Bronchial epithelial cell (primary cell): ENCODE measurements around the gene MATN1. TPM values are rescaled to one million over a fixed set of nuclear protein-coding genes. Genes with fewer than 3 reads are reported as not detected.
A peak's percentile ranks its signal among the peaks of the same experiment; 100 is the strongest.

Source experiments
- DNase-seq: peaks from one replicate; pipeline ENCODE4 v3.0.0-alpha.2; 2010; ENCODE audit warnings: low read depth
- FAIRE-seq: peaks from 2 replicates; lab custom pipeline; 2011; peaks lifted over from hg19 to GRCh38; lab: Jason Lieb, UNC
- H3K27me3 ChIP-seq: 2 replicates; pipeline ENCODE4 v1.5.1; 2011; ENCODE audit warnings: low read length; ENCODE audit not compliant: control insufficient read depth, insufficient read depth
- H3K36me3 ChIP-seq: 2 replicates; pipeline ENCODE4 v1.5.1; 2011; ENCODE audit warnings: low read length; ENCODE audit not compliant: control insufficient read depth, insufficient read depth
- H3K4me3 ChIP-seq: 2 replicates; pipeline ENCODE4 v1.5.1; 2011; ENCODE audit warnings: mild to moderate bottlenecking, low read depth, low read length, control low read depth
- total RNA-seq: library from RNA; depleted of rRNA; stranded (reverse); fragments of >200 nt; gene quantifications from 2 replicates; pipeline ENCODE4 v1.2.1, GENCODE V29; 2014
- TF ChIP-seq, protein P1 (sequence below): IDR thresholded peaks from 2 replicates; pipeline ENCODE4 v1.5.1; 2011; ENCODE audit warnings: mild to moderate bottlenecking, moderate library complexity, low read length, control low read depth, inconsistent platforms; ENCODE audit not compliant: insufficient read depth, severe bottlenecking

Gene MATN1
- total RNA-seq, 1 donor from 2014 or later: not detected

DNA sequence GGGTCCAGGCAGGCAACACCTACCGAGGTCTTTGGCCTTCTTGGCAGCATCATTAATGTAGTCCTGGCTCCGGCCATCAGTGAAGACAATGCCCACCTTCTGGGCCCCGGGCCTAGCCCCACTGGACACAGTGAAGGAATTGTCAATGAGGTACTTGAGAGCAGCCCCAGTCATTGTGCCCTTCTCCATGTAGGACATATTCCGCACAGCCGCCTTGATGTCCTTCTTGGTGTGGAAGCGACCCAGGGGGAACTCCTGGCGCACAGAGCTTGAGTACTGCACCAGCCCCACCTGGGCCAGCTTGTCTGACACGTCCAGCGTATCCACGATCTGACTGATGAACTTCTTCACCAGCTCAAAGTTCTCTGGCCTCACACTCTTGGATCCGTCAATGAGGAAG is 7.5 kb downstream of the MATN1 start:
- no peak for FAIRE-seq
- no peak for DNase-seq
- H3K4me3 ChIP-seq: no peak overlapping the region
- TF ChIP-seq, protein P1, sequence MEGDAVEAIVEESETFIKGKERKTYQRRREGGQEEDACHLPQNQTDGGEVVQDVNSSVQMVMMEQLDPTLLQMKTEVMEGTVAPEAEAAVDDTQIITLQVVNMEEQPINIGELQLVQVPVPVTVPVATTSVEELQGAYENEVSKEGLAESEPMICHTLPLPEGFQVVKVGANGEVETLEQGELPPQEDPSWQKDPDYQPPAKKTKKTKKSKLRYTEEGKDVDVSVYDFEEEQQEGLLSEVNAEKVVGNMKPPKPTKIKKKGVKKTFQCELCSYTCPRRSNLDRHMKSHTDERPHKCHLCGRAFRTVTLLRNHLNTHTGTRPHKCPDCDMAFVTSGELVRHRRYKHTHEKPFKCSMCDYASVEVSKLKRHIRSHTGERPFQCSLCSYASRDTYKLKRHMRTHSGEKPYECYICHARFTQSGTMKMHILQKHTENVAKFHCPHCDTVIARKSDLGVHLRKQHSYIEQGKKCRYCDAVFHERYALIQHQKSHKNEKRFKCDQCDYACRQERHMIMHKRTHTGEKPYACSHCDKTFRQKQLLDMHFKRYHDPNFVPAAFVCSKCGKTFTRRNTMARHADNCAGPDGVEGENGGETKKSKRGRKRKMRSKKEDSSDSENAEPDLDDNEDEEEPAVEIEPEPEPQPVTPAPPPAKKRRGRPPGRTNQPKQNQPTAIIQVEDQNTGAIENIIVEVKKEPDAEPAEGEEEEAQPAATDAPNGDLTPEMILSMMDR: no peak
- H3K27me3 ChIP-seq: no peaks in the 10 kb centered on the region
- H3K36me3 ChIP-seq: no peaks in the 10 kb centered on the region

DNA sequence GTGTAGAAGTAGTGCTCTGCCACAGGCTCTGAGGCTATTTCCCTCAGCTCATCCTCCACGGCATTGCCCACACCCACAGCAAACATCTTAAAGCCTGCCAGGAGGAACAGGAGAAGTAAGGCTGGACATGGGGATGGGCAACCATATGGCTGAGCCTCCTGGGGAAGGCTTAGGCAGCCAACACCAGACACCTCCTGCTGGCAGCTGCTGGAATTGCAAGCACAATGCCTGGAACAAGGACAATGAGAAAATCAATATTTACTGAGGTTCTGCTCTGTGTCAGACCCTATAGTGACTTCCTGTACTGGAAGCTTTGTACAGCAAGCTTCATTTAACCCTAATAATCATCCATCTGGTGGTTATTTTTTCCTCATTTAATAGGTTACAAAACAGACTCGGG is 8.2 kb downstream of the MATN1 start:
- TF ChIP-seq, protein P1: peak; percentile 50
- Histone ChIP-seq H3K36me3 (no peaks in the 10 kb centered on the region), H3K27me3 (no peaks in the 10 kb centered on the region), H3K4me3 (no peak overlapping the region)
- DNase-seq (no peak), FAIRE-seq (no peak)

DNA sequence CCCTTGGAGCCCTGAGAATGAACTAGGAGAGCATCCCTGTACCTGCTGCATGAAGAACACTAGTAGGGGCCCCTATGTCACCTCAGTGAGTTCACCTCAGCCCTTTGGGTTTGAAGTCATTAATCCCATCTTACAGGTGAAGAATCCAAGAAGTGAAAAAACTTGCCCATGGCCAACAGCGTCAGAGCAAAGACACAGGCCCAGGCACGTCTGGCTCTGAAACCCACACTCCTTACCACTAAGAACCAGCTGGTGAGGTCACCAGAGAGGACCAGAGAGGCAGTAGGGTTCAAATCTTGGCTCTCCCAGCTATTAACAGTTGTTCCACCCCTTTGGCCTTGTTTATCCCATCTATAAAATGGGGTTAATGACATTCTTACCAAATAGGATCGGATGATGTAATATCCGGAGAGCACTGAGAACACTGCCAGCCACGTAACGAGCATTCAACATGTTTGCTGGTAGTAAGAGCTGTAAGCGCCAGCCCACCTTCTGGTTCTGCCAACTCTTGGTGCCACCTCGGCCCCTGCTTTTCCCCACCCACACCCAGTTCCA is 8.8 kb downstream of the MATN1 start:
- H3K27me3 ChIP-seq: no peaks in the 10 kb centered on the region
- TF ChIP-seq, protein P1: no peak

DNA sequence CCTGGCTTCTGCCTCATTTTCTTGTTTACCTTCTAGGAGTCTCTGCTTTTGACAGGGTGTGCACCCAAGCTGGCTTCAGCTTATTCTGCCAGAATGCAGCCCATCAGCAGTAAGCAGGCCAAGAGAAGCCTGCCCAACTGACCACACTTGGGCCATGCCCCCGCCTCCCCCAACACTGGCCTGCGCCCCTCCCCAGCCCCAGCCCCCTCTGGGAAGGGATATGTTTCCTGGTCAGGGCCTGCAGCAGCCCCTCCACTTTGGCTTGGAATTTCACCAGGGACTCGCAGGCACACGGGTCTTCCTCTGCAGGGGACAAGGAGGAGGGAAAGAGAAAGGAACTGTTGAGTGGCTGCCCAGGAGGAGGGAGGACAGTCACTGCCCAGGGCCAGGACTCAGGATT is 9.4 kb downstream of the MATN1 start:
- no peak overlapping the region for H3K4me3 ChIP-seq
- no peak for DNase-seq
- no peaks in the 10 kb centered on the region for H3K36me3 ChIP-seq
- H3K27me3 ChIP-seq: no peaks in the 10 kb centered on the region
- FAIRE-seq: no peak
- TF ChIP-seq, protein P1: no peak

More for the DNA sequence above, 8.8 kb downstream of the MATN1 start:
- FAIRE-seq (no peak), DNase-seq (peak; percentile 67)
- no peak overlapping the region for H3K4me3 ChIP-seq
- no peaks in the 10 kb centered on the region for H3K36me3 ChIP-seq

DNA sequence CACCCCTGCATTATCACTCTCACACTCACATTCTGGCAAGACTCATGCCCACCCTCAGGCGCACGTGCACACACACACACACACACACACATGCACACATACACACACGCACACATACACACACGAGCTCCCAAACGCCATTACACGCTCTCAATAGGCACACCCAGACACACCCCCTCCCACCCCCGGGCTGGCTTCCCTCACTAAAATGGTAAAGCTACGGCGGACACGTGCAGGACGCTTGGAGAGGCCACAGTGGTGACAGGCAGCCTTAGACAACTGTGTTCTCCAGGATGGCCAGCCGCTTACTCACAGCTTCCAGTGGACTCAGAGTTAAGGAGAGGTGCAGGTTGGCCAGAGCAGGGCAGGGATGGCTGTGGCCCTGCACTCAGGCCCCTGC is 10.1 kb downstream of the MATN1 start:
- Histone ChIP-seq H3K4me3 (no peak overlapping the region), H3K36me3 (no peaks in the 10 kb centered on the region), H3K27me3 (no peaks in the 10 kb centered on the region)
- FAIRE-seq (no peak), DNase-seq (no peak)
- TF ChIP-seq, protein P1: no peak

DNA sequence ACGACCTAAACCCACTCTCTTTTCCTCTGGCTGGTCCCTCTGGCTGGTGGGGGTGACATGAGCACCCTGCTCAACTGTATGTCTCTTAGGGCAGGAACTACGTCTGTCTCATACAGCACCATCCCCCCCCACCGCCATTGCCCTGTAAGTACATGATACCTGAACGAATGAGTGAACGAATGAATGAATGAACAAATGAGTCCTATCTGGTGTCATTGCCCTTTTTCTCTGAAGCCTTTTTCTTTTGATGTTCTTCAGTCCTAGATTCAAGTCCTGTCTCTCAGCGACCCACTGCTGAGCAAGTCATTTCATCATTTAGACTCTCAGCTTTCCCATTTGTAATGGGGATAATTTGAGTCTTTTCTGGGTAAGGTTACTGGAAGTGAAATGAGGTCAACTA is 10.8 kb downstream of the MATN1 start:
- DNase-seq: no peak
- TF ChIP-seq, protein P1: no peak
- Histone ChIP-seq H3K36me3 (no peaks in the 10 kb centered on the region), H3K4me3 (no peak overlapping the region), H3K27me3 (no peaks in the 10 kb centered on the region)
- no peak for FAIRE-seq
